GM19468 (cell line): ENCODE results near the gene NEXN.
A peak's percentile ranks its signal among the peaks of the same experiment; 100 is the strongest.
"Not testable (repeated sequence)": the region's sequence is repeated elsewhere in the genome, so short reads cannot be mapped to it uniquely, and the experiment has no call there.

ENCODE experiments used
- ATAC-seq: cut with Tn5 transposase; IDR thresholded peaks from one replicate; pipeline ENCODE4 v1.9.1; 2021; ENCODE audit warnings: mild to moderate bottlenecking, moderate library complexity, moderate number of reproducible peaks; ENCODE audit not compliant: unreplicated experiment; ENCODE audit errors: extremely low read depth

The NEXN gene

GRCh38 chr1:77955709-77956108 lies 67.3 kb downstream of the NEXN start:
- ATAC-seq = no peak

GRCh38 chr1:77956464-77956863 lies 68.0 kb downstream of the NEXN start:
- no peak for ATAC-seq

- no peak for ATAC-seq
Observed at GRCh38 chr1:77958391-77958790, 70.0 kb downstream of the NEXN start.

GRCh38 chr1:77958850-77959249 lies 70.4 kb downstream of the NEXN start:
- ATAC-seq = no peak

DNA sequence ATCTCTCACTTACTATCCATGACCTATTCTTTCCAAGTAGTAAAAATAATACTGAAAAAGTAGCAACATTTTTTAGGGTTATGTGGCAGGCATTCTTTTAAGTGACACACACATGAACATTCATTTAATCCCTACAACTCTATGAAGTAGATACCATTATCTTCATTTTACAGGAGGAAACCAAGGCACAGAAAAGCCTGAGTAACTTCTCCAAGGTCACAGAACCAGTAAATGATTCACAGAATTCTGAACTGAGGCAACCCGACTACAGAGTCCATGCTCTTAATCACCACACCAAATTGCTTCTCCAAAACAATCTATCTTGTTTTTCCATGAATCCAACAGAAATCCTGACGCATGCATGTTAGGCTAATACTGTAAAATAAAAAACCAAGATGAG lies 73.0 kb downstream of the NEXN start:
- no peak for ATAC-seq

DNA sequence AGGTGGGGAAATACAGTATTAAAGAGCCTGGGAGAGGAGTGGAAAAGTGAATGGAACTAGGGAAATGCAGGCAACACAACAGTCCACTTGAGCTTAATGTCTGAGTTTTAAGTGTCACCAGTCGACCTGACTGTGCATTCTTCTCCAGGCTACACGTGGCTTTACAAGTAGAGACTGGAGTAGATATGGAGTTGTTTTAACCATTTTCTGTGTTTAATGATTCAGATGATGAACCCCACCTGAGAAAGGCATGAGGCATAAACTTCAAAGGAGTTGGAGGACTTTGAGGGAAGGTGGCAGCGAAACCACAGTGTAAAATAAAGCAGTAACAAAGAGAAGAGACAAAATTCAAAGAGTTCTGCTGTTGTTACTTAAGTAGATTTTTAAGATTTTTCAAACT lies 77.9 kb downstream of the NEXN start:
- ATAC-seq = no peak

- ATAC-seq = no peak
Observed at GRCh38 chr1:77970192-77970591, 81.8 kb downstream of the NEXN start.

- no peak for ATAC-seq
Observed at GRCh38 chr1:77972080-77972479, 83.7 kb downstream of the NEXN start.

DNA sequence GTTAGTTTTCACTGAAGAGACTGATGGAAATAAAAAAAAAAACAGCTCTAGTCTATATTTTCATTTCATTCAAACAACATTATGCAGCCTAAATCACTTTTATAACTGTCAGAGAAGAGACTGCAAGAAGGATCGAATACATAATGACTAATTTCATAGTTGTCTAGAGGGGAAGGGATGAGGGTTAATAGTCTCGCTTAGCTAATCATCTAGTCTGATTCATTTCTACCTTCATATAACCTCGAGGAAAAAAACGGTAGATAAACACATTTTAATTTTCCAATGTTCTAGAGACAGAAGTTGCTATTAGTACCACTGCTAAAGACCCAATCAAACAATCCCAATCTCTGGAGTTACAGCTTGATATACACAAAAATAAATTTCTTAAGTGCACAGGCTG lies 87.0 kb downstream of the NEXN start:
- no peak for ATAC-seq

DNA sequence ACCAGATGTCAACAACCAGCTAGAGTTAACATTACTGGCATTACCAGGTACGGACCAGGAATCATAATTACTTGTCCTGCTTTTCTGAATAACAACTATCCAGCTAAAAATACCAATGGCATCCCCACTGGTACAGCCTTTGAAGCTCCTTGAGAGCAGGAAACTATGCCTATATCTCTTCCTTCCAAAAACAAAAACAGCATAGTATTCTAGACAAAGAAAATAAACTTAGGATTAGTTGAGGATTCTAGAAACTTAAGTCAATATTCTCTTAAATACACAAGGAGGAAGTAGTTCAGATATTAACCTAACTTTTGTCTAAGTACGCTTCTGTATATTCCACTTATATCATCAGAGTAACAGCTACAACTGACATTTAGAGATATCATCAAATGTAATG lies 87.5 kb downstream of the NEXN start:
- ATAC-seq = no peak

DNA sequence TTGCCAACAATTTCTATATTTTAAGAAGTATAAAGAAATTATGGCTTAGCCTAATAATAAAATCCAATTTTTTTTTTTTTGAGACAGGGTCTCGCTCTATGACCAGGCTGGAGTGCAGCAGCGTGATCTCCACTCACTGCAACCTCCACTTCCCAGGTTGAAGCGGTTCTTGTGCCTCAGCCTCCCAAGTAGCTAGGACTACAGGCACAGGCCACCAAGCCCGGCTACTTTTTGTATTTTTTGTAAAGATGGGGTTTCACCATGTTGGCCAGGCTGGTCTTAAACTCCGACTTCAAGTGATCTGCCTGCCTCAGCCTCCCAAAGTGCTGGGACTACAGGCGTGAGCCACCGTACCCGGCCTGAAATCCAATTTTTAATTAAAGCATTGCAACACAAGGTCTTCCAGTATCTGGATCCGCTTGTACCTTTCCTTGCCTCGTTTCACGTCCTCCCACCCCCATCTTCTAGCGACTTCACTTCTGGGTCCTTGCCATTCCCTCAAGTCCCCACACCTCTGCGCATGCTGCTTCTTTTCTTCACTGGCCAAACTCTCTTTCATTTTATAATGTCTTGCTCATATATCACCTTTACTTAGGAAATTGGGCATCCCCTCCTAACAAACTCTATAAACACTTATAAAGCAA lies 88.1 kb downstream of the NEXN start:
- no peak for ATAC-seq

DNA sequence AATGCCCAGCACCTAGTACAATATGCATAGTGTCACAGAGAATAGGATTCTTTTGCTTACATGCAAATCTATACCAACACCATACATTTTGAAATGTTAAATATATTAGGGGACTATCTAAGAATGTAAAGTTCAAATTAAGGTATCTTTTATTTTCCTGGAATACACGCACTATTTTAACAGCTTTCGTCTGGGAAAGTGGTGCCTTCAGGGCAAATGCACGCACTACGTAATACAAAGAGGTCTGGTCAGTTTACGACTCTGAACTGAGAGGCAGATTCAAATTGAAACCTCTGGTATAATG lies 89.5 kb downstream of the NEXN start:
- ATAC-seq = no peak

- ATAC-seq = peak; percentile 80
Observed at GRCh38 chr1:77978293-77978968, 90.0 kb downstream of the NEXN start.

DNA sequence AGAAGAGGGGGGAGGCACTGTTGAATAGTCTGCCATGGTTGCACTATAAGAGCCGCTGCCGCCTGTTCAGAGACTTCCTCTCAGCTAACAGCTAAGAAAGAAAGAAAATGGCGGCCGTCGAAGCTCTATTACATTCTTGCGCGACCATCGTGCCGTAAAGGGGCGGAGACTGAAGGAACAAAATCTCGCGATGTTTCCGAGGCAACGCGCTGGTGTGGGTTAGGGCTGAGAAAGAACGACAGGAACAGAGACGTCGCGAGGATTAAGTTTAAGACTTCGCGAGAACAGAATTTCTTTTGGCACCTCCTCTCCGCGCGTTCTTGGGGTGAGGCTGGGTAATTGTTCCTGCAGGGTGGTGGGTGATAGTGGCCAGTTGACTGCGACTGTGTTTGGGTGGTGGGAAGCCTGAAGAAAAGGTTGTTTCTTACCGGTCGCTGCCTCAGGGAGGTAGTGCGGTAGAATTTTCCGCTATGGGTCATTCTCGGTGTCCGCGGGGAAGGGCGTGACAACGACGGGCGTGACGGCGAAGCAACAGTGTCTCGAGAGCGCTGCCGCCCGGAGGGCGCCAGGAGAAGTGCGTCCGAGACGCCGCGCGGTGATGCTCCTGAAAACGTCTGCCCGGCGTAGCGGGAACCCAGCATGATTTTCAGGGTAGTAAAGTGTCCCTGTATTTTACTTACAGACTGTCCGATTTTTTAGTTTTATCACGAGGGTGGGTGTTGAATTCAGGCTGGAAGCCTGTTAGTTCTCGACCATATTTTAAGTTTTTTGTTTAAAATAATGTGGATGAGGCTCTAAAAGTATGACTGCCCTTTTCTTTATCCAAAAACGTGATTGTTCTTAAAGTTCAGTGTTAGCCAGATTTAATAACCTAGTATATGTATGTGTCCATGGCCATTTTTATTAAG lies 90.8 kb downstream of the NEXN start, which contains the start of gene FUBP1:
Gene FUBP1, minus strand, starts transcription at position 104 of the 908 bp plus-strand sequence. Its CDS starts 68 bp downstream, at position 36.
- peak; percentile 68 for ATAC-seq

DNA sequence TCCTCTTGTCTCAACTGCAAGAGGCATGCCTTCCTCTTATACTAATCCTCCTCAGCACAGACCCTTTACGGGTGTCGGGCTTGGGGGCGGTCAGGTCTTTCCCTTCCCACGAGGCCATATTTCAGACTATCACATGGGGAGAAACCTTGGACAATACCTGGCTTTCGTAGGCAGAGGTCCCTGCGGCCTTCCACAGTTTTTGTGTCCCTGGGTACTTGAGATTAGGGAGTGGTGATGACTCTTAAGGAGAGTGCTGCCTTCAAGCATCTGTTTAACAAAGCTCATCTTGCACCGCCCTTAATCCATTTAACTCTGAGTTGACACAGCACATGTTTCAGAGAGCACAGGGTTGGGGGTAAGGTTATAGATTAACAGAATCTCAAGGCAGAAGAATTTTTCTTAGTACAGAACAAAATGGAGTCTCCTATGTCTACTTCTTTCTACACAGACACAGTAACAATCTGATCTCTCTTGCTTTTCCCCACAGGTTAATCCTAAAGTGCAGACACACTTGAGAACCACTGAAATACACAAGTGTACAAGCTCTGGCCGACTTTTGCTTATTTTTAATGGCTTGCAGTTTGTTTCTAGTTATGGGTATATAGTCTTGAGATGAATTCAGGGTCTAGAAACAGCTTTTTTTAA lies 95.0 kb downstream of the NEXN start:
- not testable (repeated sequence) for ATAC-seq

- ATAC-seq = no peak
Observed at GRCh38 chr1:77983997-77984355, 95.6 kb downstream of the NEXN start.

DNA sequence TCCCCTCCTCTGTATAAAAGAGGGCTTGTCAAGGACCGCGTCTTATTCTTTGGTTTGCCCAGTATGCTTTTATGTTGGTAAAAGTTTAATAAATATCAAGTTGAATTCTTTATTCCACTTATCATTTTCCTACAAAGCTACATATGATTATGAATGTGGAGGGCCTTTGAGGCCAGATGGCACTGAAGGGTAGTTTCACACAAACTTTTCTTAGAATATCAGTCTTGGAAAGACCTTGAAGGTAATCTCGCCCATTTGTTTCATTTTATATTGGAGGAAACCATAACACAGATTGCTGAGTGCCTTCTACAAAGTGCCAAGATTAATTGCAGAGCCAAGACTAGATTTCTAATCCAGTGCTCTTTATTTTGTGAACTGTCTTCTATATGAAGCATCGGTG lies 96.2 kb downstream of the NEXN start:
- ATAC-seq = no peak

DNA sequence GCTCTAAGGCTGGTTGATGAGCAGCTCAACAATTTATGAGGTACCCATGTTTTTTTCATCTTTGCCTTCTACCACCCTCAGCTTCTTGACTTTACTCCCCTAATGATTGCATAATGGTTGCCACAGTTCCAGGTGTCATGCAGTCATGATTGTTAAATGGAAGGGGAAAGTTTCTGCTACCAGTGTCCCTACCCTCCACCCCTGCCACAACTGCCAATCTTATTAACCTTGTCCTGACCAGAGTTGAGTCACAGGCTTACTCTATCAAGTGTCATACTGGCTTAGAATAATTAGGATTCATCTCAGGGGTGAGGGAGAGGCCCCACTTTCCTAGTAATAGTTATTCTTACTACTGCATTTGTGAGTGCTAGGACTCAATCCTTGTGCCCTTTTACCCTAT lies 98.4 kb downstream of the NEXN start:
- ATAC-seq = no peak

GRCh38 chr1:77987919-77988318 lies 99.5 kb downstream of the NEXN start:
- no peak for ATAC-seq

- no peak for ATAC-seq
Observed at GRCh38 chr1:77989744-77990143, 101.3 kb downstream of the NEXN start.
